Measurements from ENCODE around the gene CTSE. TPM values are rescaled to one million over a fixed set of nuclear protein-coding genes. Genes with fewer than 3 reads are reported as not detected.

The CTSE gene
- total and polyA plus RNA-seq, 2 of the 13 experiments (the other 11 are each of a cell fraction or from before 2014, with no cell fraction given), result 0.50 to 0.69 TPM

DNA sequence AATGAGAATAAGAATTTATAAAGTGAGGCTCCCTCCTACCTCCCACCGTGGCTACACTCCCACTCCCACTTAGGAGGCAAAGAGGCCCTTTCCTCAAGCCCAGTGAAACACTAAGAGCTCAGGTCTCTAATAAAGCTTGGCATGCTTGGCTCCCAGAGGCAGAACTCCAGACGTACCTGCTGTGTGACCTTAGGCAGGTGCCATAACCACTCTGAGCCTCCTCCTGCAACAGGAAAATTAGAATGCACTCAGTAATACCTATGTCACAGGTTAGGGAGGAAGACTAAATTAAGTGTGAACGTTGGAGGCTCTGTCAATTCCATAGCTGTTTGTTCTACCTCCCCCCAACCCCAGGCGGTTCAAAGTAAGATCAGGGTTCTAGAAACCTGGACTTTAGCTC, 63.9 kb downstream of the CTSE start:
- 0% methylated on average over 3 of the region's 4 CpGs for WGBS (ENCODE audit: low lambda C conversion rate)
- TF ChIP-seq NR3C1 (CRISPR knock-in tag; IDR thresholded peaks at IDR 0.05), result no peak
- peak; percentile 77; the same call in 1 of the 2 replicates for TF ChIP-seq ZNF768 (CRISPR knock-in tag; IDR thresholded peaks at IDR 0.05)
- TF ChIP-seq ZNF543 (CRISPR knock-in tag; IDR thresholded peaks at IDR 0.05), result no peak
- ATAC-seq (no peak), FAIRE-seq (no peak), DNase-seq (ENCODE audit: low spot score) (no peak)
- Histone ChIP-seq H3K9ac (ENCODE audit: insufficient read depth, low read depth, low read length) (no peak overlapping the region), H3K9me3 (ENCODE audit: low read length) (no peaks in the 10 kb centered on the region), H4K20me1 (ENCODE audit: insufficient read depth, low read length) (no peaks in the 10 kb centered on the region), H3K36me3 (replicated peaks in 1 of 2; ENCODE audit: control insufficient read depth in 1 of 2, insufficient read depth in 2 of 2, low read length in 2 of 2) (no peaks in the 10 kb centered on the region), H2AFZ (ENCODE audit: low read length) (no peak overlapping the region), H3K79me2 (ENCODE audit: insufficient read depth, low read length) (no peaks in the 10 kb centered on the region), H3K4me3 (replicated peaks in 1 of 3; ENCODE audit: insufficient read depth in 1 of 3, low read depth in 2 of 3, low read length in 3 of 3) (no peak overlapping the region), H3K4me2 (ENCODE audit: low read depth, low read length) (no peak overlapping the region), H3K27ac (ENCODE audit: extremely low read length, insufficient read depth, low read length) (no peak overlapping the region), H3K27me3 (ENCODE audit: control insufficient read depth in 1 of 2, insufficient read depth in 2 of 2, low read length in 2 of 2) (peaks cover 2 to 69% of the 10 kb centered on the region in 2 experiments; a peak in 3 of 5 replicates), H3K4me1 (ENCODE audit: insufficient read depth, low read length) (no peaks in the 10 kb centered on the region)
- in situ Hi-C loops (cut with HindIII; ENCODE audit: extremely low pct_ligation_motif_present, low pct_unique_long_range_greater_than_20kb), result no loop called here
- ChIA-PET CTCF (ENCODE audit: low intra/inter-chr PET ratio, low total read pairs) (no interaction called here), POLR2A (no interaction called here)
- intact Hi-C loops (cut with micrococcal nuclease; ENCODE audit: unreplicated experiment), result no loop called here
- BruUV-seq (replicated peaks), result no TSS peak

Other genes with a start within 250 kb of the CTSE start
- 10.1 and 13.1 TPM in 2 replicates for gene RAB29, start 248.4 kb downstream of the CTSE start, total RNA-seq (2016; rRNA removed; fragmentation: Illumina TruSeq; extraction: Trizol)
- gene RAB29, start 248.4 kb downstream of the CTSE start, polyA plus RNA-seq (2011; rRNA removed), result 8.7 and 10.0 TPM in 2 replicates
- 1.3 and 2.2 TPM in 2 replicates for gene SLC41A1, start 210.7 kb downstream of the CTSE start, total RNA-seq (2016; rRNA removed; fragmentation: Illumina TruSeq; extraction: Trizol)
- gene SLC41A1, start 210.7 kb downstream of the CTSE start, polyA plus RNA-seq (2011; rRNA removed), result 4.2 and 4.6 TPM in 2 replicates
- gene PM20D1, start 173.8 kb downstream of the CTSE start, total RNA-seq (2016; rRNA removed; fragmentation: Illumina TruSeq; extraction: Trizol), result not detected in 2 replicates
- not detected in 2 replicates for gene PM20D1, start 173.8 kb downstream of the CTSE start, polyA plus RNA-seq (2011; rRNA removed)
- 0.04 and 0.15 TPM in 2 replicates for gene SLC26A9, start 80.4 kb downstream of the CTSE start, total RNA-seq (2016; rRNA removed; fragmentation: Illumina TruSeq; extraction: Trizol)
- gene SLC26A9, start 80.4 kb downstream of the CTSE start, polyA plus RNA-seq (2011; rRNA removed), result 0.03 and 0.11 TPM in 2 replicates
- gene RAB7B, start 20.5 kb downstream of the CTSE start, total RNA-seq (2016; rRNA removed; fragmentation: Illumina TruSeq; extraction: Trizol), result 0.34 and 0.46 TPM in 2 replicates
- gene RAB7B, start 20.5 kb downstream of the CTSE start, polyA plus RNA-seq (2011; rRNA removed), result 0.05 and 0.39 TPM in 2 replicates
- gene RHEX, start 29.3 kb upstream of the CTSE start, total RNA-seq (2016; rRNA removed; fragmentation: Illumina TruSeq; extraction: Trizol), result 1.6 and 2.7 TPM in 2 replicates
- gene RHEX, start 29.3 kb upstream of the CTSE start, polyA plus RNA-seq (2011; rRNA removed), result 1.3 and 1.4 TPM in 2 replicates
- not detected in 2 replicates for gene AVPR1B, start 93.5 kb upstream of the CTSE start, total RNA-seq (2016; rRNA removed; fragmentation: Illumina TruSeq; extraction: Trizol)
- 0.05 and 0.07 TPM in 2 replicates for gene AVPR1B, start 93.5 kb upstream of the CTSE start, polyA plus RNA-seq (2011; rRNA removed)
- 7.1 and 10.1 TPM in 2 replicates for gene FAM72A, start 178.9 kb upstream of the CTSE start, total RNA-seq (2016; rRNA removed; fragmentation: Illumina TruSeq; extraction: Trizol)
- 4.4 and 11.1 TPM in 2 replicates for gene FAM72A, start 178.9 kb upstream of the CTSE start, polyA plus RNA-seq (2011; rRNA removed)
- gene SRGAP2, start 179.6 kb upstream of the CTSE start, total RNA-seq (2016; rRNA removed; fragmentation: Illumina TruSeq; extraction: Trizol), result 24.0 and 25.2 TPM in 2 replicates
- 10.0 and 11.5 TPM in 2 replicates for gene SRGAP2, start 179.6 kb upstream of the CTSE start, polyA plus RNA-seq (2011; rRNA removed)

All from HepG2 (cell line).